GM12875 (cell line): ENCODE data around the gene AP2A1.

Experiments
- H3K4me3 ChIP-seq: one replicate; pipeline ENCODE4 v1.5.1; 2011; ENCODE audit warnings: low read depth, low read length, control low read depth
- CTCF ChIP-seq: IDR thresholded peaks from 2 replicates; pipeline ENCODE4 v1.5.1; 2011; ENCODE audit warnings: low read depth, mild to moderate bottlenecking, control low read depth, inconsistent platforms, low read length, moderate library complexity, borderline replicate concordance; ENCODE audit not compliant: insufficient read depth

The AP2A1 gene

GRCh38 chr19:49850487-49851342 is 83.9 kb downstream of the AP2A1 start, which contains the start of gene PTOV1:
Gene PTOV1, plus strand, starts transcription at chr19:49851159.
- peak within 1 kb of the TSS; percentile 88 for H3K4me3 ChIP-seq
- TF ChIP-seq CTCF = no peak

GRCh38 chr19:49851456-49852259 is 84.9 kb downstream of the AP2A1 start:
- peak overlapping the region; percentile 88 for H3K4me3 ChIP-seq
- TF ChIP-seq CTCF = no peak

- no peak overlapping the region for H3K4me3 ChIP-seq
- no peak for TF ChIP-seq CTCF
These were observed 85.9 kb downstream of the AP2A1 start for GRCh38 chr19:49852631-49853126.

- no peak overlapping the region for H3K4me3 ChIP-seq
These were observed 87.1 kb downstream of the AP2A1 start for GRCh38 chr19:49853852-49854377.

GRCh38 chr19:49854378-49855263 is 87.8 kb downstream of the AP2A1 start:
- TF ChIP-seq CTCF = no peak
- H3K4me3 ChIP-seq = no peak overlapping the region

More at GRCh38 chr19:49853852-49854377, 87.1 kb downstream of the AP2A1 start:
- no peak for TF ChIP-seq CTCF

- H3K4me3 ChIP-seq = no peak overlapping the region
- TF ChIP-seq CTCF = no peak
These were observed 88.5 kb downstream of the AP2A1 start for GRCh38 chr19:49855277-49855675.
